Midbrain (tissue), 1 donor: ENCODE data around the gene PDLIM3.
"Not testable (repeated sequence)": the region's sequence is repeated elsewhere in the genome, so short reads cannot be mapped to it uniquely, and the experiment has no call there.

ENCODE experiments used
- DNase-seq: peaks from one replicate; lab custom pipeline; 2025; lab: John Stamatoyannopoulos, UW

Gene PDLIM3

DNA sequence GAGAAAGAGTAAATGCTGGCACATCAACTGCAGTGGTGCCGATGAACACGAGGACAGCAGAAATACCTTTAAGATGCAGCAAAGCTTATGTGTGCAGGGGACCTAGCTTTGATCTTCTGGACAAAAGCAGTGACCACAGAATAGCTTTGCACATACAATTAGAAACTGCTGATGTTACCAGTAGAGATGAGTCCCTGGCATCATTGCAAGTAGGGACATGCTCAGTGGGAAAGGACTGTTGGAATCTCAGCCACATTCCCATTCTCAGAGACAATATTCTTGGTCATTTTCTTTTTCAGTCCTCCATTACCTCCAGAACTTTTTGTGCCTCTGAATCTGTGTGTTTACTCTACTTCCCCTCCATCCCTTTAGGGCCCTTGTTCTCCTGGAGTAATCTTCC, 16.9 kb upstream of the PDLIM3 start:
- DNase-seq, result no peak

DNA sequence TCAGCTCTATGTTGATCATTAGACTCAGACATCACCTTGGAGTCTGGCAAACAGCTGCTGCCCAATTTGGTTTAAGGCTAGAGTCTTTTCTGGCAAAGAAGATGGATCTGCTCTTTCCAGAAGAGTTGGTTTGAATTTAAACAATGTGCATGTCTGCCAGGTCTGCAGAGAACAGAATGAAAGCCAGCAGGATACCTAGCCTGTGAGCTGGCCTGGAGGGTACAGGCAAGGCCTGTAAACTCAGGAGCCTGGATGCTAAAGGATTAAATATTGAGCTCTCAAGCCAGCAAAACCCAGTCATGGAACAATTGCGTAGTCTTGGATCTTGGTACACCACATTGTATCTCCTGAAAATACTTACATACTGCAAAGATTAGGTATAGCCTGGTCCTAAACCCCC, 15.6 kb upstream of the PDLIM3 start:
- DNase-seq, result no peak

DNA sequence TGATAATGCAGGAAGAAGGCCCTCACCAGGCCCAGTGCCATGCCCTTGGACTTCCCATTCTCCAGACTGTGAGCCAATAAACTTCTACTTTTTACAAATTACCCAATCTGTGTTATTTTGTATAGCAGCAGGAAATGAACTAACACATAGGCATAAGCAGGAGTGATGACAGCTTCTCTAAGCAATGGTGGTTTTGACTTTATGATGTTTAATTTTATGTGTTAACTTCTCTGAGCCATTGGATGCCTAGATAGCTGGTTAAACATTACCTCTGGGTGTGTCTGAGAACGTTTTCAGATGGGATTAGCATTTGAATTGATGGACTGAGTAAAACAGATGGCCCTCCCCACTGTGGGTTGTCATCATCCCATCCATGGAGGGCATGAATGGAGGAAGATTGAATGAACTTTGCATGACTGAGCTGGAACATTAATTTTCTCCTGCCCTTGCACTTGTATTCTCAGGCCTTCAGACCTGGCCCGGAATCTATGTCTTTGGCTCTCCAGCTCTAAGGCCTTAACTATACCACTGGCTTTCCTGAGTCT, 13.9 kb upstream of the PDLIM3 start:
- no peak for DNase-seq

DNA sequence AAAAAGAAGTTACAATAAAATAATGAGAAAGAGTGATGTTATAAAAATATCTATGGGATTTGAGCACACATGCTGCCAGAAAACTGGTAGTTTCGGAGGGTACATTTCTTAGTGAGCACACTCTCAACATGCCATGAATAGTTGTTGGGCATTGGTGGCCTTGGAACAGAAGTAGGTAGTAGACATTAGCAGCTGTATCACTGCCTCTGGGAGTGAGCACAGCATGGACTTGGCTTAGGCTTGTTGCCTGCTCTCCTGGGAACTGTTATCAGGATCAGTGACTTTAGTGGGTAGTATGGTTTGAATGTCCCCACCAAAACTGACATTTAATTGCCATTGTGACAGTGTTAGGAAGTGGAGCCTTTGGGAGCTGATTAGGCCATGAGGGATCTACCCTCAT, 13.3 kb upstream of the PDLIM3 start:
- DNase-seq, result no peak

DNA sequence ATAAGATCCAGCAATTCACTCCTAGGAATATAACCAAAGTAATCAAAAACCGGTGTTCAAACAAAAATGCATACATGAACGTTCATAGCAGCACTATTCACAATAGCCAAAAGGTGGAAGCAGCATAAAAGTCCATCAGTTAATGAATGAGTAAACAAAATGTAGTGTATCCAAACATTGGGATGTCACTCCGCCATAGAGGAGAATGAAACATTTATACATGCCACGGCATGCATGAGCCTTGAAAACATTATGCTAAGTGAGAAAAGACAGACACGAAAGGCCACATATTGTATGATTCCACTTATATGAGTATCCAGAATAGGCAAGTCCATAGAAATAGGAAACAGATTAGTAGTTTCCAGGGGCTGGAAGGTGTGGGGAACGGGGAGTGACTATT, 11.0 kb upstream of the PDLIM3 start:
- no peak for DNase-seq

DNA sequence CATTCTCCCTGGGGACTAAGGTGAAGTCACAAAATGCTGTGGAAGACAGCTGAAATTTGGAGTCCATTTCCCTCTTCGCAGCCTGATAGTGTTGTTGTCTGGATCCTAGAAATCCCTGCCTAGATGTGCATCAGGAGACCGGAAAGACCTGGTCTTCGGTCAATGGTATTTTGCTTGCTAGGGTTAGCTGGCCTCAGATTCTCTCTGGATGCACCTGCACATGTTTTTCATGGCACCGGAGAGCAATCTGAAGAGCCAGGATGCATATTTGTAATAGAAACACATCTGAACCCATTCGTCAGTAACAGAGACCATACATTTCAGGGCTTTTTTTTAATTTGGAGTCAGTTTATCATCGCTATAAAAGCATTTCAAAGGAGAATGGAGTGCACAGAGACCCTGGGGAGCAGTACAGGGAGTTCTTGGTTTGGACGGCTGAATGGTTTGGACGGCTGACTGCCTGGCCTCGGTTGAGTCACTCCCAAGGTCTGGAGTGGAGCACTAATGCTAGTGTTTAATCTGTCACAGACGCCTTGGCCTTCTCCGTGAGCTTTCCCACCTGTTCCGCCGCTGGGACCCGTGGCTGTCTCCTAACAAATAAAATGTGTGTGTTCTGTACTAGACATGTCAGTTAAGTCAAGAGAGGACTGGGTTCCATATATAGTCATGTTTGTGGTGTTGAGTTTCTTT, 7.5 kb upstream of the PDLIM3 start:
- DNase-seq, result no peak

DNA sequence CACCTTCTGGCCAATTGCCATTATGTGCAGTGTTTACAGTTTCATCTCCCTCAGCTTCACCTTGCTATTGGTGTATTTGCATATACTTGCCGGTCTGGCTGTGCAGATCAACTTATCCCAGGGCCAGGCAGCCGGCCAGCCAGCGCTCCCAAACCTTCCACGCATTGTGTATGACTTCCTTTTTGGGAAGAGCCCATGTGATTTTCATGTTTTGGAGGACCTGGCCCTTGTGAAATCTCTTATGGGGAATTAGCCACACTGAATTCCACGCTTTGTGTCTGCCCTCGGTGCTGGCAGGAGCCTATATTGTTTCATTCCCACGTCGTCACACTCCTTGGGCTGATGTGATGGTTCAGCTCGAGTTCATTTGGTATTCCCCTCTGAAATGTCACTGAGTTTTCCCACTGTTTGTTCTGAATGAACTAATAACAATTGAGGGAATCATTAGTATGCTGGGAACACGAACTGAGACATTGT, 6.0 kb upstream of the PDLIM3 start:
- DNase-seq, result peak; percentile 52

DNA sequence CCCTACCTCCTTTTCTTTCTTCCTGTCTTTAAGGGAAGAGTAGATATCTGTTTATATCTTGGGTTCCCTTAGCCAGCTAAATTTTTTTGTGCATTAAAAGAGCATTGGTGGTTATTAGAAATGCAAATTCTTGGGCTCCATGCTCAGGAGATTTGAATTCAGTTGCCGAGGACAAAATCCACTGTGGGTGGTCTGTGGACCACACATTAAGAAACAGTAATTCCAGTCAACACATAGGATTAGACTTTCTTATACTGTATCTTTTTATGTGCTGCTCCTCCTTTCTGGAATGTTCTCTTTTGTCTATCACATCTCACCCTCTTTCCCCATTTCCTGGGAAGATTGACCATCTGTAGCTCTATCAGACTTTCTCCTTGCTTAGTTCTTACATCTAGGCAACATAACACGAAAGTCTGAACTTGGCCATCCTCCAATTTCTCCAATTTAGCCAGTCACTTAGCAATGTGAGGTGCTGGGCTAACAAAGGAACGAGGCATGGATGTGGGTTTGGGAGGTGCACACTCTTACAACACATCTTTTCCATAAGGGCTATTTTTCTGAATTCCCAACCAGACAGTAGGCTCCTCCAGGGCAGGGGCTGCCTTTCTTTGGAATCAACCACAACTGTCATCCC, 5.3 kb upstream of the PDLIM3 start:
- no peak for DNase-seq

DNA sequence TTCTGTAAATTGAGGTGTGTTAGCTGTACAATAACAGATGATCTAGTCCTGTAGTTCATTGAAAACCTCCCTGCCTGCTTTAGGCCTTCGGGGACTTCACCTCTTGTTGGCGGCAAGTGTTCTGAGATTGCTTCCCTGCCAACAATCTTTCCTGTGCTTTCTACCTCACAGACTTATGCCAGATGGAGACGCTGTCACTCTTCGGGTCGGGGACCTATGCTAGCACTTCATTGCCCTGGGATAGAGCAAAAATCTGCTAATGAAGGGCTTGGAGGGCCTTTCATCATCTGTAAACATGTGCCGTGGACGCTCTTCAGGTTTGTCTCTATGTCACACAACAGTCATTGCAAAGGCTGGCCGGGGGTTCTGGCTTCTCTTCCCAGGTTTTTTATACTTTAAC, 4.7 kb upstream of the PDLIM3 start:
- DNase-seq, result no peak

DNA sequence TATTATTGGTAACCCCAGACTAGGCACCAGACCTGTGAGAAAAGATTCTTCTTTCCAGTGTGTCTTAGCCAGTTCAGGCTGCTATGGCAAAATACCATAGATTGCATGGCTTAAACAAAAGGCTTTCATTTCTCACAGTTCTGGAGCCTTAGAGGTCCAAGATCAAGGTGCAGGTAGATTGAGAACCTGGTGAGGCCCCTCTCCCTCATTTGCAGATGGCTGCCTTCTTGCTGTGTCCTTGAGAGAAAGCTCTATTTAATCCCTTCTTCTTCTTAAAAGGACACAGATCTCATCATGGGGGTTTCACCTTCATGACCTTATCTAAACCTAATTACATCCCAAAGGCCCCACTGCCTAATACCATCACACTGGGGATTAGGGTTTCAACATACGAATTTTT, 3.5 kb upstream of the PDLIM3 start:
- no peak for DNase-seq

DNA sequence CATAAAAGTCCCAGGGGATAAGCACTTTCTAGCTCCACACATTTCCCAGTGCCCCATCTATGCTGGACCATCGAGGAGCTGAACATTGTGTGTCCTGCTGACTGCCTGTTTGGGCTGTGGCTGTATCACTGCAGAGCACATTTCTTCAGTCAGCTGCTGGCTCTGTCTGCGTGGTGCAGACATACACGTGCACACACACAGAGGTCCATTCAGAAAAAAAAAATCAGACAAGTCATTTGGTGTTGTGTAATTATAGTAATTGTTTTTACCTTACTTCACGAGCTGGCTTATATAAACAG, 1.1 kb upstream of the PDLIM3 start:
- peak; percentile 42 for DNase-seq

DNA sequence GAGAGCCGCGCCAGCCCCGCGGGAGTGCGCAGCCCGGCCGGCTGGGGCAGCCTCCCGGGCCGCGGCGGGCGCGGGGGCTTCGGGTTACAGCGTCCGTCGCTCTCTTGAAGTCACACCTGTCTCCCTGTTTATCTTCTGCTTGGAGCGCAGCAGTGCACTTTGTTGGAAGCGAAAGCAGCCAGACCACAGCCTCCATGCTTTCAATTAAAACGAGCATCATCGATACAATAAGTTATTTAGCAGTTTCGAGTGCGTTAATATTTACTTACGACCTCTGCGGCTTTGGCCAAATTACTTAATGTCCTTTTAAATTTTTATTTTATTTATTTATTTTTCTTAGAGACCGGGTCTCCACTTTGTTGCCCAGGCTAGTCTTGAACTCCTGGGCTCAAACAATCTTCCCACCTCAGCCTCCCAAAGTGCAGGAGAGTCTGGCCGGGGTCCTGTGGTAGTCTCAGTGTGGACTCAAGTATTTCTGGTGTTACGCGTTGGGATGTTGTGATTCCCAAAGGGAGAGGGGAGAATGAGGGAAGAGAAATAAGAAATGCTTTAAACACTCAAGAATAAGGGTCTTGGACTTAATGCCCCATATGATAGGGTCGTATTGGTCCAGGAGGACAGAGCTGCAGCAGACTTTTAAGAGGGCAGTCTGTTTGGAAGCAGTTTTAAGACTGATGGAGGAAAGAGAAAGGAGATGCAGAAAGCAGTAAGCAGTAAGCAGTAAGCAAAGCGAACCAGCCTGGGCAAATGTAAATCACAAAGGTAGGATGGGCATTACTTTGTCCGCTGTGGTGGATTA, 504 bp upstream of the PDLIM3 start:
- DNase-seq, result peak; percentile 42

DNA sequence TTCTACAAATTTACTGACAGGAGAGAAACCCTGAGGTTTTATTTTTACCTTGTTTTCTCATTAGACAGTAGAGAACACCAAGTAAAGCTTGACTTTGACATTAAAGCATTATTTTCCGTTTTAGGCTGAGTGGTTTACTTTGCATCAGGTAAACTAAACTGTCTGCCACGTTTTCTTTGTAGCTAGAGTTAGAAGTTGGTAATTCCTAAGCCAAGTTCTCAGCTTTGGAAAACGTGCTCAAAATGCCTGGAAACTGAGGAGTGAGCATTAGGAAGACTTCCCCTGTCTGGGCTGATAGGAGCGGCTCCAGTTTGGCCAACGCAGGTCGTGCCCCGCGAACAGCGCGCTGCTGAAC, 819 bp downstream of the PDLIM3 start:
- no peak for DNase-seq

DNA sequence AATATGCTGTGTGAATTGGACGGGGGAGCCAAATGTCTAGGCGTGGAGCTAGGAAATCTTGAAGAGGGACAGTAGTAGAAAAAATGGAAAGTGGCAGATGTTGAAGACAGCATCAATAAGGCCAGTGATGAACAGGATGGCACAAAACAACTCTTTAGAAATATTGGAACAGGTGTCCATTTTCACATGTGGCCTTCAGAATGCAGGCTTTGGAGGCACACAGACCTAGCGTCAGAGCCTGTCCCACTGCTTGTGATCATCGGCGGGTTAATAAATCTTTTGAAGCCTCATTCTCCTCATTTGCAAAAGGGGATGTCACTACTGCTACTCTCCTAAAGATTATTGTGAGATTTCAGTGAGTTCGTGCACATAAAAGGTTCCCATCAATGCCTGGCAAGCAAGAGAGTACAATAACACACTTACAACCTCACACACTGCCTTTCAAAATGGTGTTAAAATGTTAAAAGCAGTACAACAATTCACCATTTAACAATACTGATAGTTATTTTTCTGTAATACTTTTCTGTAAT, 2.4 kb downstream of the PDLIM3 start:
- DNase-seq, result no peak

DNA sequence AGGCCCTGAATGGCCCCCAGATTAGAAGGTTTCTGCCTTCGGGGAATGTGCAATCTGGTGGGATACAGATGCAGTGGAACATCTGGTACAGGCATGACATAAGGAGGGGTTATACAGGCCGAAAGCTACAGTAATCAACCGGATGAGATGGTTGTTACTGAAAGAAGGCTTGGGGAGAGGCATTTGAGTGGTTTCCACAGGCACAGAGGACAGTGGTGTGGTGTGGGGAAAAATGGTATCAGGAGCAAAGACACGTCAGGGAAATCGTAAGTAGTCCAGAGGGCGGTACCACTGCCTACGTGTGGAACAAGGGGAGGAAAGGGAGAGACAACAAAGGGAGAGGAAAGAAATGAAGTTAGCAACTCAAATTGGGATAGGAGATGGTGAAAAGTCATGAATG, 3.0 kb downstream of the PDLIM3 start:
- no peak for DNase-seq

DNA sequence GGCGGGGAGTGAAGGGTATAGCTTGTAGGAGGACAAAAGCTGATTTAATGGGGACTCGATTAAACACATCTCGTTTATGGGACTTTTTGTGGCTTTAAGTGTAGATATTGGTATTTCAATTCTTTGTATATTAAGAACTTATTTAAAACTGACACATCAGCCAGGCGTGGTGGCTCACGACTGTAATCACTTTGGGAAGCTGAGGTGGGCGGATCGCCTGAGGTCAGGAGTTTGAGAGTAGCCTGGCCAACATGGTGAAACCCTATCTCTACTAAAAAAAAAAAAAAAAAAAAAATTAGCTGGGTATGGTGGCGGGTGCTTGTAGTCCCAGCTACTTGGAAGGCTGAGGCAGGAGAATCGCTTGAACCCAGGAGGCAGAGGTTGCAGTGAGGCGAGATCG, 3.7 kb downstream of the PDLIM3 start:
- not testable (repeated sequence) for DNase-seq

DNA sequence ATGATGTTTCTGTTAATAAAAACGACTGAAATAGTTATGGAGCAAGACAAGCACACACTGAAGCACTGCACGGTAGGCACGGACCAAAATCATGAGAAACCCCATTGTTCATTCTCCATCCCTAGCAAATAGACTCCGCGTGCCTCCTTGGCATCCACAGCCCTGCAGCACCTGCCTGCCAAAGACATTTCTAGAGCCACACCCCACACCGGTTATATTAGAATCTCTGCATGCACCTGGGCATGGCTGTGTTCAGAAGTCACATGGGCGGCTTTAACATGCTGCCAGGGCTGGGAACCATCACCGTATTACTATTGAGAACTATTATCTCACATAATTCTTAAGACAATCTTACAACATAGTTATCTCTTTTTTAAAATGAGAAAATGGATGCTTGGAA, 5.9 kb downstream of the PDLIM3 start:
- no peak for DNase-seq

DNA sequence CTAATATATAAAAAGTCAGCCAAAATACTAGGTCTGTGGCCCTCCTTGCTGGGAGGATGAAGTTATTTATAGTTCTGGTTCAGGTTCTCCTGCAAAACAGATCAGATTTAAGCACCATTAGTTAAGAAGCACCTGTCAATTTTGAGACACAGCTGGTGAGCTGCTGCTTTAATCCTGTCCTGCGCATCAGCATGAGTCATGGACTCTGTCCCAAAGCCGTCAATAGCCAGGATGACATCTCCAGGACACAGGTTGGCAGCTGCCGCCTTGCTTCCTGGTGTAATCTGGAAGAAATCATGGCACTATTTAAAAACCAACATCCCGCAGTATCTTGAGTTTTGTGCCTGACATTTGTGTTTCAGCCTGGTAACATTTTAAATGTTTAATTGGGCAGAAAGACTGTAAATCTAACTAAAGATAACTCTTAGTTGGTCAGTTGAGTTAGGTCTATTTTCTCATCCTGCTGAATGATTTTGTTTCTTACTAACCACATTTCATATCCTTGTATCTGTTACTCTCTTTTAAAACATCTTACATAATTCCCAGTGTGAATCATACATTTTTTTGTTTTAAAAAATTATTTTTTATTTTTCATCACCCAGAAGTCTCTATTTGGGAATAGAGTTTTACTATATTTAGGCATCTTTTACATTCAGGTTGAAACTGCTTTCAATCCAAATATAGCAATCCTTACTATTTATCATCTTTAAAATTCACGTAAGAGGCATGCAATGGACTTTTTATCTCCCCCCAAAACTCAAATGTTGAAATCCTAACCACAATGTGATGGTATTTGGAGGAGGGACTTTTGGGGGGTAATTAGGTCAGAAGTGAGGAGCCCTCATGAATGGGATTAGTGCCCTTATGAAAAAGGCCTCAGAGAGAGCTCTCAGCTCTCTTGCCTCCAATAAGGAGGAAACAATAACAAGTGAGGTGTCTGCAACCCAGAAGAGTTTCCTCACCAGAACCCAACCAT, 10.1 kb downstream of the PDLIM3 start:
- no peak for DNase-seq

DNA sequence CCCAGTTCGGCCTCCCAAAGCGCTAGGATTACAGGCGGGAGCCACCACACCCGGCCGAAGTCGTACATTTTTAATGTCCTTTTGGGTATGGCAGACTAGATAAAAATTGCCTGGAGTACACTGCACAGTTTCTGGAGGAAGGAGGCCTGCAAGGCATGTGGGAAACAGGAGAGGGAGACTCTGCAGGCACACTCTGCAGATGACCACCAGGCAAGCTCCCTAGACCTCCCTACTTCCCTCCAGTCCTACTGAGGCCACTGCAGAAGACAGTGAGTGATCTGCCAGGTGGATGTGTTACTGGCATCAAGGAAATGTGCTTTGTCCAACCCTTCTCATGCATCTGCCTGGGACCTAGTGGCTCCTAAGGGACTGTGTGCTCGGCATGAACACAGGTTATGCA, 11.4 kb downstream of the PDLIM3 start:
- no peak for DNase-seq

DNA sequence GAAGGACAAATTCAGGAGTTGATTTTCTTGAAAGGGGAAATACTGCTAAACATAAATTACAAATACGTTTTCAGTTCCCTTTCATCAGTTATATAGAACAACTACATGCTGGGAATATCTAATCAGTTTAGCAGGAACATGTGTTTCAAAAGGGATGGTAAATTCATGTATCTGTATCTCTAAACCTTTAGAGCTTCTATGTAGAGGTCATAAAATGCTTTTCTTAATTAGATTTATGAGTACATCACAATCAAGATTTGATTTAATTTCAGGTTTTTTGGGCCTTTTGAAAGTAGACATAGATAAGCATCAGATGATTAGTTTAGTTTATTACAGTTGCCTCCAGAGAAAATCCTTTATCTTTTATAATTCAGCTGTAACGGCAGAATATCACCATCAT, 12.9 kb downstream of the PDLIM3 start:
- no peak for DNase-seq

DNA sequence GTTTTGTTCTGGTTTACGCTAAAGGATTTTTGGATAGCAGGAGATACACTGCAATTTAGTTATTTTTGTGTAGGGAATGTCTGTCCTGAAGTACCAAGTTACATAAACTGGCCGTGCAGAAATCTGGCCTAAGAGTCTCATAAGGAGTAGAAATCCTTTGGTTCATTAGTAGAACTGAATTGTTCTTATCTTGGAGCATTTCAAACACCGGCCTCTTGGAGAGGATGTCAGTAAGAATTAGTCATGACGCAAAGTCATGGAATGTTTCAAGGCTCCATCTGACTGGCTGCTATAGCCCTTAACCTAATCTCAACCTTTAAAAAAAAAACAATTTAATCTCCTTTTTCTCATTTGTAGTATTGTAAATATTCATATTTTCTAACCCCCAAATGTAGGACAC, 15.2 kb downstream of the PDLIM3 start:
- DNase-seq, result no peak

DNA sequence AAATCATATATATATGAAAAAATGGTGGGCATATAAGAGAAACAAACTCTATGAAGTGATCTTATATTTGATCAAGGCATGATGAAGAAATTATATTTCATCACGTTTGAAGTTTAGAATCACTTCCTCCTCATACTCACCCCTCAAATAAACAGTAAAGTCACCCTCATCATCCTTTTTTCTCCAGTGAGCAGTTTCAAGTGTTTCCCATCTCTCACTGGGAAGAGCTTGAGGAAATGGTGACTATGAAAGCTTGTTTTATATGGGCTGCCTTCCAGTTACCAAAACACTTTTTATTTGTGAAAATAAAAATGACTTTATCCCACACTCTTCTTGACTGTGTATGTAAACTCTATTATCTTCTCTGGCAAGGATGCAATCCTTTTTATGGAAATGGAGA, 16.8 kb downstream of the PDLIM3 start:
- DNase-seq, result no peak
